ENCODE results near the gene RRAS.
A peak's percentile ranks its signal among the peaks of the same experiment; 100 is the strongest.

Gene RRAS

DNA sequence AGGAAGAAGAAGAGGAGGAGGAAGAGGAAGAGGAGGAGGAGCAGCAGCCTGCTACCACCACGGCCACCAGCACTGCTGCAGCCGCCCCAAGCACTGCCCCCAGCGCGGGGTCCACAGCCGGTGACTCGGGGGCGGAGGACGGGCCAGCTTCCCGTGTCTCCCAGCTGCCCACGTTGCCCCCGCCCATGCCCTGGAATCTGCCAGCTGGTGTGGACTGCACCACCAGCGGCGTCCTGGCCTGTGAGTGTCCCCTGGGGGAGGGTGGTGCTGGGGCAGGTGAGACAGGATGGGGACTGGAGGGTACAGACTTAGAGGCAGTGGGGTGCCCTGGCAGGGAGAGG is 13.5 kb upstream of the RRAS start:
- Histone ChIP-seq H3K4me1 (ENCODE audit: insufficient read depth, low read length) (no peaks in the 10 kb centered on the region), H3K9me3 (ENCODE audit: control insufficient read depth, insufficient read depth, low read length) (no peaks in the 10 kb centered on the region), H3K9ac (ENCODE audit: low read depth, low read length) (no peak overlapping the region), H3K36me3 (ENCODE audit: insufficient read depth, low read length) (peaks cover 9% of the 10 kb centered on the region)

DNA sequence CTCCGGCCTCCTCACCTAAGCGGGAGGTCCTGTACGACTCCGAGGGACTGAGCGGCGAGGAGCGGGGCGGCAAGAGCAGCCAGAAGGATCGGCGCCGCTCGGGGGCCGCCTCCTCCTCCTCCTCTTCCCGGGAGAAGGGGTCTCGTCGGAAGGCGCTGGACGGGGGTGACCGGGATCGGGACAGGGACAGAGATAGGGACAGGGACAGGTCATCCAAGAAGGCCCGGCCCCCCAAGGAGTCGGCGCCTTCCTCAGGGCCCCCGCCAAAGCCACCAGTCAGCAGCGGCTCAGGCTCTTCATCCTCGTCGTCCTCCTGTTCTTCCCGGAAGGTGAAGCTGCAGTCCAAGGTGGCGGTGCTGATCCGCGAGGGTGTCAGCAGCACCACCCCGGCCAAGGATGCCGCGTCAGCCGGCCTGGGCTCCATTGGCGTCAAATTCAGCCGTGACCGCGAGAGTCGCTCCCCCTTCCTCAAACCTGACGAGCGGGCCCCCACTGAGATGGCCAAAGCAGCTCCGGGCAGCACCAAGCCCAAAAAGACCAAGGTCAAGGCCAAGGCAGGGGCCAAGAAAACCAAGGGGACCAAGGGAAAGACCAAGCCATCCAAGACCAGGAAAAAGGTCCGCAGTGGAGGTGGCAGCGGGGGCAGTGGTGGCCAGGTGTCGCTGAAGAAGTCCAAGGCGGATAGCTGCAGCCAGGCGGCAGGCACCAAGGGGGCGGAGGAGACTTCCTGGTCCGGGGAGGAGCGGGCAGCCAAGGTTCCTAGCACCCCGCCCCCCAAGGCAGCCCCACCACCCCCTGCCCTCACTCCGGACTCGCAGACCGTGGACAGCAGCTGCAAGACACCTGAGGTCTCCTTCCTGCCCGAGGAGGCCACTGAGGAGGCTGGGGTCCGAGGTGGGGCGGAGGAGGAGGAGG is 12.9 kb upstream of the RRAS start:
- H3K4me1 ChIP-seq (ENCODE audit: insufficient read depth, low read length) = no peaks in the 10 kb centered on the region
- no peaks in the 10 kb centered on the region for H3K9me3 ChIP-seq (ENCODE audit: control insufficient read depth, insufficient read depth, low read length)
- no peak overlapping the region for H3K9ac ChIP-seq (ENCODE audit: low read depth, low read length)
- H3K36me3 ChIP-seq (ENCODE audit: insufficient read depth, low read length) = peaks cover 6% of the 10 kb centered on the region

GRCh38 chr19:49651820-49652550 is 12.0 kb upstream of the RRAS start:
- H3K4me1 ChIP-seq (ENCODE audit: insufficient read depth, low read length) = no peaks in the 10 kb centered on the region
- H3K36me3 ChIP-seq (ENCODE audit: insufficient read depth, low read length) = peaks cover 6% of the 10 kb centered on the region
- no peak overlapping the region for H3K9ac ChIP-seq (ENCODE audit: low read depth, low read length)
- H3K9me3 ChIP-seq (ENCODE audit: control insufficient read depth, insufficient read depth, low read length) = no peaks in the 10 kb centered on the region

DNA sequence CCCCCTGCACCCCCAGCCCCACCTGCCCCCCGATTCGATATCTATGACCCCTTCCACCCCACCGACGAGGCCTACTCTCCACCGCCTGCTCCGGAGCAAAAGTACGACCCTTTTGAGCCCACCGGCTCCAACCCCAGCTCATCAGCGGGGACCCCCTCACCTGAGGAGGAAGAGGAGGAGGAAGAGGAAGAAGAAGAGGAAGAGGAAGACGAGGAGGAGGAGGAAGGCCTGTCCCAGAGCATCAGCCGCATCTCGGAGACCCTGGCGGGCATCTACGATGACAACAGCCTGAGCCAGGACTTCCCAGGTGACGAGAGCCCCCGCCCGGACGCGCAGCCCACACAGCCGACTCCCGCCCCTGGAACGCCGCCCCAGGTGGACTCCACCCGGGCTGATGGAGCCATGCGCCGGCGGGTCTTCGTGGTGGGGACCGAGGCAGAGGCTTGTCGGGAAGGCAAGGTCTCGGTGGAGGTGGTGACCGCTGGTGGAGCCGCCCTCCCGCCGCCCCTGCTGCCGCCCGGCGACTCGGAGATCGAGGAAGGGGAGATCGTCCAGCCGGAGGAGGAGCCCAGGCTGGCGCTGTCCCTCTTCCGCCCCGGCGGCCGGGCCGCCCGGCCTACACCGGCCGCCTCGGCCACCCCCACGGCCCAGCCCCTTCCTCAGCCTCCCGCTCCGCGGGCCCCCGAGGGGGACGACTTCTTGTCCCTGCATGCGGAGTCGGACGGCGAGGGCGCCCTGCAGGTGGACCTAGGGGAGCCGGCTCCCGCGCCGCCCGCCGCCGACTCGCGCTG is 11.3 kb upstream of the RRAS start:
- Histone ChIP-seq H3K36me3 (ENCODE audit: insufficient read depth, low read length) (peaks cover 6% of the 10 kb centered on the region), H3K9me3 (ENCODE audit: control insufficient read depth, insufficient read depth, low read length) (no peaks in the 10 kb centered on the region), H3K4me1 (ENCODE audit: insufficient read depth, low read length) (no peaks in the 10 kb centered on the region), H3K9ac (ENCODE audit: low read depth, low read length) (no peak overlapping the region)

DNA sequence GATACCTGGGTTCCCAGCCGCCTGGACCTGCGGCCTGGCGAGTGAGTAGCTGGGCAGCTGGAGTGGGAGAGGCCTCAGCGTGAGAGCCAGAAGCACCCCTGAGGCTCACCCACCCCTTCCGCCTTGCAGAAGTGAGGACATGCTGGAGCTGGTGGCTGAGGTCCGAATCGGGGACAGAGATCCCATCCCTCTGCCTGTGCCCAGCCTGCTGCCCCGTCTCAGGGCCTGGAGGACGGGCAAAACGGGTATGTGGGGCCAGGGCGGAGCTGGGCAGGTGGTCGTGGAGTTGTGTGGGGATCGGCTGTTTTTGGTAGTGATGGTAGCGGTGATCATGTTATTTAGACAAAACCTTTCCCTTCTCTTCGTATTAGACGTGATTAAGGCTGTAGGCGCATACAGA is 6.6 kb upstream of the RRAS start:
- peaks cover 9% of the 10 kb centered on the region for H3K4me1 ChIP-seq (ENCODE audit: insufficient read depth, low read length)
- no peaks in the 10 kb centered on the region for H3K9me3 ChIP-seq (ENCODE audit: control insufficient read depth, insufficient read depth, low read length)
- peaks cover 6% of the 10 kb centered on the region for H3K36me3 ChIP-seq (ENCODE audit: insufficient read depth, low read length)
- H3K9ac ChIP-seq (ENCODE audit: low read depth, low read length) = no peak overlapping the region

GRCh38 chr19:49645995-49646394 is 6.1 kb upstream of the RRAS start:
- Histone ChIP-seq H3K4me1 (ENCODE audit: insufficient read depth, low read length) (peaks cover 9% of the 10 kb centered on the region), H3K9ac (ENCODE audit: low read depth, low read length) (no peak overlapping the region), H3K9me3 (ENCODE audit: control insufficient read depth, insufficient read depth, low read length) (no peaks in the 10 kb centered on the region), H3K36me3 (ENCODE audit: insufficient read depth, low read length) (peaks cover 6% of the 10 kb centered on the region)

- Histone ChIP-seq H3K36me3 (ENCODE audit: insufficient read depth, low read length) (peaks cover 6% of the 10 kb centered on the region), H3K9me3 (ENCODE audit: control insufficient read depth, insufficient read depth, low read length) (no peaks in the 10 kb centered on the region), H3K4me1 (ENCODE audit: insufficient read depth, low read length) (peaks cover 9% of the 10 kb centered on the region), H3K9ac (ENCODE audit: low read depth, low read length) (no peak overlapping the region)
Observed at GRCh38 chr19:49645592-49645991, 5.6 kb upstream of the RRAS start.

DNA sequence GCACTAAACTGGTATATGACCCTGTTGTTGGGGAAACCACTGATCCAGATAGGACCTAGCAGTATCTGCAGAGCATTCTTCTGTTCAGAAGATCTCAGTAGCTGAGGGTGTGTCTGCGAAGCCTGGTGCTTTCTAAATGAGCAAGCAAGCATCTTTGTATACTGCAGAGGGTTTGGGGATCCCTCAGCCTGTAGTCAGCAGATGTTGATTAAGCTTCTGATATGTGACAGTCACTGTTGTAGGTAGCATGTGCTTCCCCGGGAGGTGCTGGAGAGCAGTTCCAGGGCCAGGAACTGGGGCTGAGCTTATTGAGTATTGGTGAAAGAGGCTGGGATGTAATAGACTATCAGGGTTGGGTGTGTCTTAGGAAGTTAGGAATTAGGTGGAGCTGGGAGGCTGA is 3.5 kb upstream of the RRAS start:
- Histone ChIP-seq H3K9me3 (ENCODE audit: control insufficient read depth, insufficient read depth, low read length) (no peaks in the 10 kb centered on the region), H3K4me1 (ENCODE audit: insufficient read depth, low read length) (peaks cover 9% of the 10 kb centered on the region), H3K9ac (ENCODE audit: low read depth, low read length) (0 out of 2 replicates have a peak overlapping the region, but pooled peaks have one; percentile 84), H3K36me3 (ENCODE audit: insufficient read depth, low read length) (no peaks in the 10 kb centered on the region)

DNA sequence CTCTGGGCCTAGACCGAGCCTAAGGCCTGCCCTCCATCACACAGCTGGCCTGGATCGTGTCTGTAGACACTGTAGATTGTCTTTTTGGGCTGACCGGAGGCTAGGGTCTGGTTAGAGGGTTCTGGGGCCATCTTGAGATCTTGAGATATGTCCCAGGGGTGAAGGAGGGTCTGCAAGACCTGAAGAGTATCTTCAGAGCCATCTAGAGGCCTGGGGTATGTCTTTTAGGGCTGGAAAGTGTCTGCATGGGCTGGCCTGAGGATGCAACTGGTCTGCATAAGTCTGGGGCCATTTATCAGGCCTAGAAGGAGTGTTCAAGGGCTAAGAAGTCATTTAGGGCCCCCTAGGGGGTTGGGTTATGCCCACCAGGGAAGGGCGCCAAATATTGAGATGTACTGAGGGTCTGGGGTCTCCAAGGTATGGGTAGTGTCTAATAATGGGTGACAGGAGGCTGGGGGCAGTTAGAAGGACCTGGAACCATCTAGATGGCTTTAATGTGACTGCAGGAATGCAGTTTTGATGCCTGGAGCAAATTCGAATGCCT is 2.6 kb upstream of the RRAS start:
- H3K4me1 ChIP-seq (ENCODE audit: insufficient read depth, low read length) = peaks cover 9% of the 10 kb centered on the region
- H3K36me3 ChIP-seq (ENCODE audit: insufficient read depth, low read length) = no peaks in the 10 kb centered on the region
- H3K9ac ChIP-seq (ENCODE audit: low read depth, low read length) = peak overlapping the region; percentile 84
- H3K9me3 ChIP-seq (ENCODE audit: control insufficient read depth, insufficient read depth, low read length) = no peaks in the 10 kb centered on the region

- H3K9me3 ChIP-seq (ENCODE audit: control insufficient read depth, insufficient read depth, low read length) = no peaks in the 10 kb centered on the region
- H3K9ac ChIP-seq (ENCODE audit: low read depth, low read length) = peak within 1 kb of the TSS; percentile 91
- H3K36me3 ChIP-seq (ENCODE audit: insufficient read depth, low read length) = no peaks in the 10 kb centered on the region
- H3K4me1 ChIP-seq (ENCODE audit: insufficient read depth, low read length) = peaks cover 9% of the 10 kb centered on the region
Observed at GRCh38 chr19:49641688-49642491, 1.9 kb upstream of the RRAS start, which contains the start of gene SCAF1. Gene SCAF1, plus strand, starts transcription at chr19:49642209. Its CDS starts 2,818 bp downstream, at chr19:49645027.

- no peaks in the 10 kb centered on the region for H3K9me3 ChIP-seq (ENCODE audit: control insufficient read depth, insufficient read depth, low read length)
- no peaks in the 10 kb centered on the region for H3K36me3 ChIP-seq (ENCODE audit: insufficient read depth, low read length)
- H3K9ac ChIP-seq (ENCODE audit: low read depth, low read length) = peak overlapping the region; percentile 69; the same call in 1 of the 2 replicates
- H3K4me1 ChIP-seq (ENCODE audit: insufficient read depth, low read length) = peaks cover 12% of the 10 kb centered on the region
Observed at GRCh38 chr19:49639401-49640112, 386 bp downstream of the RRAS start.

GRCh38 chr19:49637821-49638738 is 1.9 kb downstream of the RRAS start:
- H3K4me1 ChIP-seq (ENCODE audit: insufficient read depth, low read length) = peaks cover 7% of the 10 kb centered on the region
- peak overlapping the region; percentile 69; the same call in 1 of the 2 replicates for H3K9ac ChIP-seq (ENCODE audit: low read depth, low read length)
- no peaks in the 10 kb centered on the region for H3K9me3 ChIP-seq (ENCODE audit: control insufficient read depth, insufficient read depth, low read length)
- H3K36me3 ChIP-seq (ENCODE audit: insufficient read depth, low read length) = no peaks in the 10 kb centered on the region

Data from ES-I3 (cell line).